ENCODE measurements around the gene KHDRBS1.
"Not testable (repeated sequence)": the region's sequence is repeated elsewhere in the genome, so short reads cannot be mapped to it uniquely, and the experiment has no call there.

Gene KHDRBS1

DNA sequence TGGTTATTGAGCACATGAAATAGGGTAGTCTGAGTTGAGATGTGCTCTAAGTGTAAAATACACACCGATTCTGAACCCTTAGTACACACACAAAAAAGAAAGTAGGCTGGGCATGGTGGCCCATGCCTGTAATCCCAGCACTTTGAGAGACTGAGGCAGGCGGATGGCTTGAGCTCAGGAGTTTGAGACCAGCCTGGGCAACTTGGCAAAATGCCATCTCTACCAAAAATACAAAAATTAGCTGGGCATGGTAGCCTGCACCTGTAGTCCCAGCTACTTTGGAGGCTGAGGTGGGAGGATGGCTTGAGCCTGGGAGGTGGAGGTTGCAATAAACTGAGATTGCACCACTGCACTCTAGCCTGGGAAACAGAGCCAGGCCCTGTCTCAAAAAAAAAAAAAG lies 72.7 kb downstream of the KHDRBS1 start:
- H3K27me3 Mint-ChIP-seq, CTCF ChIA-PET, H3K9me3 Mint-ChIP-seq, H3K27ac Mint-ChIP-seq, DNase-seq, H3K4me3 Mint-ChIP-seq, H3K4me1 Mint-ChIP-seq: not testable (repeated sequence)
- peaks cover 36% of the 10 kb centered on the region for H3K36me3 Mint-ChIP-seq

DNA sequence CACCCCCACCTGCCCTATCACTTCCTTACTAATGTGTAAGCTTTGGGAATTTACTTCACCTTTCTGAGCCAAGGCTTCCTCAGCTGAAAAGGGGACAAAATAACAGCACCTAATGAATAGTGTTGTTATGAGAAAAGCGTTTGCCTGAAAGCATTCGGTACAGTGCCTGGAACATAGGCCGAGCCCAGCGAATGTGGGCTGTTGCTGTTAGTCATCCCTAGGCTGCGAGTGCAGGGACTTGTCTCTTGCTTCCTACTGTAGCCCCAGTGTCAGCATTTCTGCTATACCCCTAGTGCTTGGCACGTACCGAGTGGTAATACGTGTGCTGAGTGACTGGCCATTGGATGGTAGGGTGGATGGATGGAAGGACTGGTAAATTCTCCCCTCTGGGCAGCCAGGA lies 77.5 kb downstream of the KHDRBS1 start:
- Mint-ChIP-seq H3K9me3 (no peaks in the 10 kb centered on the region), H3K4me3 (no peak overlapping the region), H3K4me1 (no peaks in the 10 kb centered on the region), H3K27me3 (no peaks in the 10 kb centered on the region), H3K27ac (no peak overlapping the region), H3K36me3 (peaks cover 36% of the 10 kb centered on the region)
- CTCF ChIA-PET, result no interaction called here
- DNase-seq, result no peak

DNA sequence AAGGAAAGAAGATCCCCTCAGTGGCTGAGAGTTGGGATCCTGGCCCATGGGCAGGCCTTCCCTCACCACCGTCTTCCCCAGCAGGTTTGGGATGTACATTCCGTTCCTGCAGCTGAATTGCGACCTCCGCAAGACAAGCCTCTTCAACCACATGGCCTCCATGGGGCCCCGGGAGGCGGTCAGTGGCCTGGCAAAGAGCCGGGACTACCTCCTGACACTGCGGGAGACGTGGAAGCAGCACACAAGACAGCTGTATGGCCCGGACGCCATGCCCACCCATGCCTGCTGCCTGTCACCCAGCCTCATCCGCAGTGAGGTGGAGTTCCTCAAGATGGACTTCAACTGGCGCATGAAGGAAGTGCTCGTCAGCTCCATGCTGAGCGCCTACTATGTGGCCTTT lies 77.9 kb downstream of the KHDRBS1 start:
- Mint-ChIP-seq H3K9me3 (no peaks in the 10 kb centered on the region), H3K27me3 (no peaks in the 10 kb centered on the region), H3K4me3 (no peak overlapping the region), H3K4me1 (no peaks in the 10 kb centered on the region), H3K27ac (no peak overlapping the region), H3K36me3 (peaks cover 35% of the 10 kb centered on the region)
- no peak for DNase-seq
- CTCF ChIA-PET, result no interaction called here
